ENCODE data around the gene TNRC6C.

TNRC6C gene

DNA sequence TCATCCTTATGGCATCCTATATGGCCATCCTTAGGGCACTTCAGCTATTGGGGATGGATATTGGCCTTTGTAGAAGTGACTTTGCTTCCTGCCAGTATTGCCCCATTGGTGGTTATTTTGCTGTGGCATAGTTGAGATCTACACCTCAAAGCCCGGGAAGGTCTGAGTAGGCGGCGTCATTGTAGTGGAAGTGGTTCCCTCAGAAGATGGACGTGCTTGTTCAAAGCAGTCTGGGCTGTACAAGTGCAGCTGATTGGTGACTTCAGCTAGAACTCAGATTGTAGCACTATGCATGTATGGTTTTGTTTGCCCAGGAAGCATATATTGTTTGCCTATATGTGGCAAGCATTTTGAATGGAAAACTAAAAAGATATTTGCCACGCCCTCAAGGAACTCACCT lies 86.8 kb downstream of the TNRC6C start:
- TF ChIP-seq EZH2phosphoT487 (conservative IDR thresholded peaks at IDR 0.05; ENCODE audit: low read length): no peak
- TF ChIP-seq, protein P1, sequence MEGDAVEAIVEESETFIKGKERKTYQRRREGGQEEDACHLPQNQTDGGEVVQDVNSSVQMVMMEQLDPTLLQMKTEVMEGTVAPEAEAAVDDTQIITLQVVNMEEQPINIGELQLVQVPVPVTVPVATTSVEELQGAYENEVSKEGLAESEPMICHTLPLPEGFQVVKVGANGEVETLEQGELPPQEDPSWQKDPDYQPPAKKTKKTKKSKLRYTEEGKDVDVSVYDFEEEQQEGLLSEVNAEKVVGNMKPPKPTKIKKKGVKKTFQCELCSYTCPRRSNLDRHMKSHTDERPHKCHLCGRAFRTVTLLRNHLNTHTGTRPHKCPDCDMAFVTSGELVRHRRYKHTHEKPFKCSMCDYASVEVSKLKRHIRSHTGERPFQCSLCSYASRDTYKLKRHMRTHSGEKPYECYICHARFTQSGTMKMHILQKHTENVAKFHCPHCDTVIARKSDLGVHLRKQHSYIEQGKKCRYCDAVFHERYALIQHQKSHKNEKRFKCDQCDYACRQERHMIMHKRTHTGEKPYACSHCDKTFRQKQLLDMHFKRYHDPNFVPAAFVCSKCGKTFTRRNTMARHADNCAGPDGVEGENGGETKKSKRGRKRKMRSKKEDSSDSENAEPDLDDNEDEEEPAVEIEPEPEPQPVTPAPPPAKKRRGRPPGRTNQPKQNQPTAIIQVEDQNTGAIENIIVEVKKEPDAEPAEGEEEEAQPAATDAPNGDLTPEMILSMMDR (IDR thresholded peaks at IDR 0.05; ENCODE audit: insufficient read depth, low read length, poor library complexity, severe bottlenecking): no peak
- no peak overlapping the region for H3K9ac ChIP-seq (ENCODE audit: low read length)
- no peak overlapping the region for H3K27ac ChIP-seq (ENCODE audit: low read depth, low read length)
- no peak overlapping the region for H2AFZ ChIP-seq (ENCODE audit: low read depth, low read length, severe bottlenecking)
- no peak overlapping the region for H3K4me2 ChIP-seq (ENCODE audit: low read depth, low read length, poor library complexity, severe bottlenecking)
- no peaks in the 10 kb centered on the region for H3K36me3 ChIP-seq (ENCODE audit: low read length)
- H3F3A ChIP-seq (ENCODE audit: insufficient read depth): no peaks in the 10 kb centered on the region
- H3K9me2 ChIP-seq (replicated peaks; ENCODE audit: insufficient read depth, low read length): no peaks in the 10 kb centered on the region
- no peaks in the 10 kb centered on the region for H3K9me3 ChIP-seq (ENCODE audit: insufficient read depth, low read length)
- H4K20me1 ChIP-seq (ENCODE audit: low read depth, low read length): no peaks in the 10 kb centered on the region
- H3K4me3 ChIP-seq (ENCODE audit: insufficient read depth, low read length, poor library complexity, severe bottlenecking): no peak overlapping the region
- H3K79me2 ChIP-seq (ENCODE audit: insufficient read depth, low read length): no peaks in the 10 kb centered on the region
- no peaks in the 10 kb centered on the region for H3K27me3 ChIP-seq (ENCODE audit: low read length)

DNA sequence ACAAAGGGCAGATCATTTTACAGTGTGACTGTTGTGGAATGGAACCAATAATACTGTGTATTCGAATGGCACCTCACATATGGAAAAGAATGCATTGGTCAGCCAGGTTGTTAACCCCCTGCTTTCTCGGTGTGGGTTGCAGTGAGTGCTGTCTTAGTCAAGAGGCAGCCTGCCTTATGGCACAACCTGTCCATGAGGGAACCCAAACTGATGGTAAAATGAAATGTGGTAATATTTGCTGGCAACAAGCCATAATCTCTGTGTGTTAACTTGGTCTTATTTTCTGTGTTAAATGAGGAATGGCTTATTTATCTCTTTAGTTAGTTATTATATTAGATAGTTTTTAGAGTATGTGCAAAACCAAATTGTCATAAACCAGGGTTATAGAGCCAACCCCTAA lies 88.4 kb downstream of the TNRC6C start:
- Histone ChIP-seq H3K4me2 (ENCODE audit: low read depth, low read length, poor library complexity, severe bottlenecking) (no peak overlapping the region), H2AFZ (ENCODE audit: low read depth, low read length, severe bottlenecking) (no peak overlapping the region), H3K27ac (ENCODE audit: low read depth, low read length) (no peak overlapping the region), H3K27me3 (ENCODE audit: low read length) (no peaks in the 10 kb centered on the region), H3K4me3 (ENCODE audit: insufficient read depth, low read length, poor library complexity, severe bottlenecking) (no peak overlapping the region), H3K9me3 (ENCODE audit: insufficient read depth, low read length) (no peaks in the 10 kb centered on the region), H3K79me2 (ENCODE audit: insufficient read depth, low read length) (no peaks in the 10 kb centered on the region), H3K9ac (ENCODE audit: low read length) (no peak overlapping the region), H3K36me3 (ENCODE audit: low read length) (no peaks in the 10 kb centered on the region), H3K9me2 (replicated peaks; ENCODE audit: insufficient read depth, low read length) (no peaks in the 10 kb centered on the region), H3F3A (ENCODE audit: insufficient read depth) (no peaks in the 10 kb centered on the region), H4K20me1 (ENCODE audit: low read depth, low read length) (no peaks in the 10 kb centered on the region)
- TF ChIP-seq EZH2phosphoT487 (conservative IDR thresholded peaks at IDR 0.05; ENCODE audit: low read length): no peak
- TF ChIP-seq, protein P1 (IDR thresholded peaks at IDR 0.05; ENCODE audit: insufficient read depth, low read length, poor library complexity, severe bottlenecking): no peak

DNA sequence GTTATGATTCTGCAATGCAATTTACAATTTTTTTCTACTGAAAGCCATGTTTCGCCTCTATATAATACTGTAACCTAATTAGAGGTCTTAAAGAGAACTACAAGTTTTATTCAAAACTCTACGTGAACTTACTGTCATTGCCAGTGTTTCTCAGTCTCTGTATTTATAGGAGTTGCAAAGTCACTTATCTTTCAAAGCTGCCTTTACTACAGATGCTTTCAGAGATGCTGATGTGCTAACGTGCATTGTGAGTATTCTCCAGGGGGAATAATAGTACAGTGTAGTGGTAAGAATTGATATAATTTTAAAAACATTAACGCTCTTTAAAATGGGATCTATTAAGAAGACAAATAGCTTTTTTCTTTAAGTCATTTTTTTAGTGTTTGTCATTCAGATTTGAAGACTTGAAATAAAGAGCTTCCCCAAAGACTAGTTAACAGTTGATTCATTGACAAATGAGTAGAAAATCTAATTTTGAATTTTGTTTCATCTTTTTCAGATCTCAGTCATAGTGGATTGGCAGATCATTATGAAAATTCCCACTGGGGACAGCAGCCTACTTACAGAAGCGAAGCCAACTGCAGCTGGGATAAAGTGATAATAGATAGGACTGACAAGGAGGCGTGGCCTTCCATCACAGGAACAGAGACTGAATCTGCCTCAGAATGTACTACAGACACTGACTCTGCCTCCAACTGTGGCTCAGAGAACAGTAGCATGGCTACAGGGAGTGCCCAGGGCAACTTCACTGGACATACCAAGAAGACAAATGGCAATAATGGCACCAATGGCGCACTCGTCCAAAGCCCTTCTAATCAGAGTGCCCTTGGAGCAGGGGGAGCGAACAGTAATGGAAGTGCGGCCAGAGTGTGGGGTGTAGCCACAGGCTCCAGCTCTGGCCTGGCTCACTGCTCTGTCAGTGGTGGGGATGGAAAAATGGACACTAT lies 90.1 kb downstream of the TNRC6C start:
- Histone ChIP-seq H3K9ac (ENCODE audit: low read length) (no peak overlapping the region), H4K20me1 (ENCODE audit: low read depth, low read length) (no peaks in the 10 kb centered on the region), H3F3A (ENCODE audit: insufficient read depth) (no peaks in the 10 kb centered on the region), H3K79me2 (ENCODE audit: insufficient read depth, low read length) (no peaks in the 10 kb centered on the region), H3K27ac (ENCODE audit: low read depth, low read length) (no peak overlapping the region), H2AFZ (ENCODE audit: low read depth, low read length, severe bottlenecking) (no peak overlapping the region), H3K36me3 (ENCODE audit: low read length) (no peaks in the 10 kb centered on the region), H3K9me3 (ENCODE audit: insufficient read depth, low read length) (no peaks in the 10 kb centered on the region), H3K27me3 (ENCODE audit: low read length) (no peaks in the 10 kb centered on the region), H3K4me3 (ENCODE audit: insufficient read depth, low read length, poor library complexity, severe bottlenecking) (no peak overlapping the region), H3K9me2 (replicated peaks; ENCODE audit: insufficient read depth, low read length) (no peaks in the 10 kb centered on the region), H3K4me2 (ENCODE audit: low read depth, low read length, poor library complexity, severe bottlenecking) (no peak overlapping the region)
- no peak for TF ChIP-seq EZH2phosphoT487 (conservative IDR thresholded peaks at IDR 0.05; ENCODE audit: low read length)
- TF ChIP-seq, protein P1 (IDR thresholded peaks at IDR 0.05; ENCODE audit: insufficient read depth, low read length, poor library complexity, severe bottlenecking): no peak

Data from SU-DHL-6 (cell line).